Esophagus muscularis mucosa (tissue), 4 donors: ENCODE results near the gene INPP4B. TPM values are rescaled to one million over a fixed set of nuclear protein-coding genes. Genes with fewer than 3 reads are reported as not detected.

Experiments
- DNase-seq: peaks from one replicate; pipeline ENCODE4 v3.0.0-alpha.2; 2017; ENCODE audit errors: extremely low spot score
- H3K27ac ChIP-seq, 4 donors: fragments of 200-600 bp; sonication (generic); replicated peaks in 1 of 4; 1 replicate in 3 of 4; 2 replicates in 1 of 4; pipeline ENCODE4 v1.5.1; 2016 to 2019; ENCODE audit warnings: mild to moderate bottlenecking in 1 of 4
- H3K27me3 ChIP-seq, 4 donors: fragments of 200-600 bp; sonication (generic); one replicate each; pipeline versions ENCODE4 v1.5.1 to v1.6.0; 2016 to 2019
- H3K36me3 ChIP-seq, 4 donors: fragments of 200-600 bp; sonication (generic); one replicate each; pipeline ENCODE4 v1.5.1; 2016 to 2019
- H3K4me1 ChIP-seq, 4 donors: fragments of 200-600 bp; sonication (generic); one replicate each; pipeline ENCODE4 v1.5.1; 2016 to 2019
- H3K4me3 ChIP-seq, 4 donors: fragments of 200-600 bp; sonication (generic); 1 replicate in 2 of 4; 2 replicates in 2 of 4; pipeline ENCODE4 v1.5.1; 2016 to 2019; ENCODE audit warnings: mild to moderate bottlenecking in 4 of 4, moderate library complexity in 1 of 4
- H3K9me3 ChIP-seq, 4 donors: fragments of 200-600 bp; sonication (generic); 1 replicate in 3 of 4; 2 replicates in 1 of 4; pipeline ENCODE4 v1.5.1; 2016 to 2019
- CTCF ChIP-seq, 3 experiments: fragments of 200-600 bp in 2 of 3; fragments of 450-650 bp in 1 of 3; sonication (generic) in 2 of 3; IDR thresholded peaks; one replicate each; pipeline ENCODE4 v1.5.1; 2017 to 2019; ENCODE audit warnings: antibody characterized with exemption in 3 of 3, mild to moderate bottlenecking in 2 of 3, moderate library complexity in 1 of 3
- EP300 ChIP-seq: sonication (generic); formaldehyde crosslinking; IDR thresholded peaks from one replicate; pipeline ENCODE4 v1.6.1; 2017; ENCODE audit warnings: antibody characterized with exemption
- POLR2A ChIP-seq: fragments of 450-650 bp; IDR thresholded peaks from one replicate; pipeline ENCODE4 v1.6.1; 2017; ENCODE audit warnings: antibody characterized with exemption, moderate library complexity, mild to moderate bottlenecking, low read depth
- POLR2AphosphoS5 ChIP-seq, 2 donors: sonication (generic); formaldehyde crosslinking; IDR thresholded peaks; one replicate each; pipeline ENCODE4 v1.6.1; 2017; ENCODE audit warnings: antibody characterized with exemption in 2 of 2
- WGBS: methylation state at CpG from one replicate; pipeline ENCODE4 v1.1.5; 2018; 5-methylcytosine and 5-hydroxymethylcytosine counted together
- intact Hi-C: fragments of 100-400 bp; cut with DNase I; formaldehyde crosslinking; loops from one replicate; pipeline ENCODE4 v1.15.1; 2023
- total RNA-seq, 4 donors: library from RNA; depleted of rRNA; stranded (reverse); fragments of >200 nt; gene quantifications; one replicate each; pipeline versions ENCODE4 v1.1.0 to v1.2.1, GENCODE V29; 2016

The INPP4B gene
- total RNA-seq, 4 donors from 2014 or later: 12.7 to 23.4 (median 15.9) TPM

- no peak overlapping the region for H3K4me3 ChIP-seq
- intact Hi-C loops: no loop called here
- DNase-seq: no peak
- no peaks in the 10 kb centered on the region for H3K27me3 ChIP-seq
- no peaks in the 10 kb centered on the region for H3K4me1 ChIP-seq
- peaks cover 0 to 5% (median 1%) of the 10 kb centered on the region in 4 donors for H3K9me3 ChIP-seq
- no peak overlapping the region for H3K27ac ChIP-seq
- 84% methylated on average over 2 of the region's 2 CpGs for WGBS
- TF ChIP-seq POLR2A: no peak
- no peak for TF ChIP-seq POLR2AphosphoS5 (IDR thresholded peaks at IDR 0.05)
- TF ChIP-seq CTCF (IDR thresholded peaks at IDR 0.05): no peak
- no peak for TF ChIP-seq EP300
- no peaks in the 10 kb centered on the region for H3K36me3 ChIP-seq
Measured at GRCh38 chr4:142615324-142615665, 230.8 kb downstream of the INPP4B start.

- peaks cover 0 to 4% (median 1%) of the 10 kb centered on the region in 4 donors for H3K9me3 ChIP-seq
- intact Hi-C loops: no loop called here
- H3K27me3 ChIP-seq: no peaks in the 10 kb centered on the region
- H3K4me3 ChIP-seq: no peak overlapping the region
- no peak for TF ChIP-seq EP300
- H3K4me1 ChIP-seq: no peaks in the 10 kb centered on the region
- H3K27ac ChIP-seq: no peak overlapping the region
- WGBS: 88% methylated on average over 2 of the region's 2 CpGs
- no peak for DNase-seq
- H3K36me3 ChIP-seq: no peaks in the 10 kb centered on the region
Measured at GRCh38 chr4:142614621-142615323, 231.3 kb downstream of the INPP4B start.

GRCh38 chr4:142607976-142608375 lies 238.1 kb downstream of the INPP4B start:
- H3K4me1 ChIP-seq: peaks cover 0 to 4% (median 0%) of the 10 kb centered on the region in 4 donors
- H3K27ac ChIP-seq: no peak overlapping the region
- TF ChIP-seq EP300: no peak
- no peak overlapping the region for H3K4me3 ChIP-seq
- no peak for DNase-seq
- WGBS: 83% methylated on average over 1 of the region's 1 CpG
- intact Hi-C loops: no loop called here
- H3K36me3 ChIP-seq: no peaks in the 10 kb centered on the region
- peaks cover 0 to 14% (median 8%) of the 10 kb centered on the region in 4 donors for H3K9me3 ChIP-seq
- H3K27me3 ChIP-seq: no peaks in the 10 kb centered on the region

GRCh38 chr4:142600952-142601351 lies 245.1 kb downstream of the INPP4B start:
- intact Hi-C loops: no loop called here
- H3K9me3 ChIP-seq: peaks cover 0 to 16% (median 9%) of the 10 kb centered on the region in 4 donors
- H3K36me3 ChIP-seq: no peaks in the 10 kb centered on the region
- H3K27ac ChIP-seq: no peak overlapping the region
- TF ChIP-seq EP300 (no peak), CTCF (IDR thresholded peaks at IDR 0.05) (no peak), POLR2AphosphoS5 (IDR thresholded peaks at IDR 0.05) (no peak)
- H3K27me3 ChIP-seq: no peaks in the 10 kb centered on the region
- H3K4me1 ChIP-seq: peaks cover 0 to 6% (median 4%) of the 10 kb centered on the region in 4 donors
- no peak for DNase-seq
- 91% methylated on average over 1 of the region's 1 CpG for WGBS
- H3K4me3 ChIP-seq: no peak overlapping the region

GRCh38 chr4:142598132-142598531 lies 248.0 kb downstream of the INPP4B start:
- DNase-seq: no peak
- no peaks in the 10 kb centered on the region for H3K36me3 ChIP-seq
- H3K4me1 ChIP-seq: peaks cover 0 to 6% (median 2%) of the 10 kb centered on the region in 4 donors
- no peak overlapping the region for H3K27ac ChIP-seq
- H3K4me3 ChIP-seq: no peak overlapping the region
- intact Hi-C loops: no loop called here
- TF ChIP-seq POLR2A (no peak), CTCF (IDR thresholded peaks at IDR 0.05) (no peak), EP300 (no peak), POLR2AphosphoS5 (IDR thresholded peaks at IDR 0.05) (no peak)
- H3K9me3 ChIP-seq: peaks cover 0 to 5% (median 2%) of the 10 kb centered on the region in 4 donors
- H3K27me3 ChIP-seq: no peaks in the 10 kb centered on the region

- H3K4me3 ChIP-seq: no peak overlapping the region
- H3K9me3 ChIP-seq: no peaks in the 10 kb centered on the region
- H3K27ac ChIP-seq: no peak overlapping the region
- H3K36me3 ChIP-seq: no peaks in the 10 kb centered on the region
- no peak for TF ChIP-seq POLR2AphosphoS5 (IDR thresholded peaks at IDR 0.05)
- no peak for TF ChIP-seq CTCF (IDR thresholded peaks at IDR 0.05)
- no peak for TF ChIP-seq POLR2A
- TF ChIP-seq EP300: no peak
- DNase-seq: no peak
- WGBS: 82% methylated on average over 3 of the region's 3 CpGs
- intact Hi-C loops: no loop called here
- H3K4me1 ChIP-seq: peaks cover 0 to 6% (median 2%) of the 10 kb centered on the region in 4 donors
- no peaks in the 10 kb centered on the region for H3K27me3 ChIP-seq
Measured at GRCh38 chr4:142596595-142596994, 249.5 kb downstream of the INPP4B start.
